GM12801 (cell line): Measurements from ENCODE around the gene PYGO2.

ENCODE experiments used
- TF ChIP-seq, protein P1 (sequence below): IDR thresholded peaks from one replicate; pipeline ENCODE4 v1.5.1; 2011; ENCODE audit warnings: control low read depth; ENCODE audit not compliant: insufficient read length; ENCODE audit errors: extremely low read depth

PYGO2 gene

DNA sequence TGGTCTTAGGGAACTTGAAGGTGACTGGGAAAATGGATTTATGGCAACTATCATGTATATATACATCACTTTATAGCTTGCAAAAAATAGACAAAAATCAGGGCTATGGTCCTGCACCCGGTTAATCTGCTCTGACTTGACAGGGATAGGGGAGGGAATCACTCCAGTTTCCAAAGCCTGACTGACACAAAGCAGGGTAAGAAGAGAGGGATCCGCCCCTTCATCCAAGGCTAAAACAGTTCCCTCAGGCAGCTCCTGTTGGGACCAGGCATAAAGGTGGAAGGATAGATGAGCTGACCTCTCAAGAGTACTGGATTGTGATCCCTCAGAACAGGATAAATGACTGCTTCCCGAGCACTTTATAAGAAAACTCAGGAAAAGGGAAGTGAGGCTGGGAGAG lies 7.0 kb downstream of the PYGO2 start:
- TF ChIP-seq, protein P1, sequence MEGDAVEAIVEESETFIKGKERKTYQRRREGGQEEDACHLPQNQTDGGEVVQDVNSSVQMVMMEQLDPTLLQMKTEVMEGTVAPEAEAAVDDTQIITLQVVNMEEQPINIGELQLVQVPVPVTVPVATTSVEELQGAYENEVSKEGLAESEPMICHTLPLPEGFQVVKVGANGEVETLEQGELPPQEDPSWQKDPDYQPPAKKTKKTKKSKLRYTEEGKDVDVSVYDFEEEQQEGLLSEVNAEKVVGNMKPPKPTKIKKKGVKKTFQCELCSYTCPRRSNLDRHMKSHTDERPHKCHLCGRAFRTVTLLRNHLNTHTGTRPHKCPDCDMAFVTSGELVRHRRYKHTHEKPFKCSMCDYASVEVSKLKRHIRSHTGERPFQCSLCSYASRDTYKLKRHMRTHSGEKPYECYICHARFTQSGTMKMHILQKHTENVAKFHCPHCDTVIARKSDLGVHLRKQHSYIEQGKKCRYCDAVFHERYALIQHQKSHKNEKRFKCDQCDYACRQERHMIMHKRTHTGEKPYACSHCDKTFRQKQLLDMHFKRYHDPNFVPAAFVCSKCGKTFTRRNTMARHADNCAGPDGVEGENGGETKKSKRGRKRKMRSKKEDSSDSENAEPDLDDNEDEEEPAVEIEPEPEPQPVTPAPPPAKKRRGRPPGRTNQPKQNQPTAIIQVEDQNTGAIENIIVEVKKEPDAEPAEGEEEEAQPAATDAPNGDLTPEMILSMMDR: no peak

DNA sequence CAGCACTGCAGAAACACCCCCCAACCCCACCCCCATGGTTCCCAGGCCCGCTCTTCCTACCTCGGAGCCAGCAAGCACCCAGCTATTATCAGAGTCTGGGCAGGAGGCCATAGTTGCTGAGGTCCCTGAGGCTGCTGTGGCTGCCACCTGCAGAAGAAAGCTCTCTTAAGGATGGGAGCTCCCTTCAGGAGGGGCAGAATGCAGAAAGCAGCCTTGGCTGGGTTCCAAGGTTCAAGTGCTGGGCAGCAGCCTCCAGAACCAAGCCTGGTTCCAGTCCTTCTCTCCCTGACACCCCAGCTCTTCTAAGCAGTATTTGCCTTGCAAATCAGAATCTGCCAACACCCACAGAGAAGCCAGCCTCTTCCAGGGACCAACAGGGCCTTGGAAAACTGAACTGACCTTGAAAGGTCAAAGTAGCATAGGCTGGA lies 8.0 kb downstream of the PYGO2 start:
- TF ChIP-seq, protein P1: no peak

DNA sequence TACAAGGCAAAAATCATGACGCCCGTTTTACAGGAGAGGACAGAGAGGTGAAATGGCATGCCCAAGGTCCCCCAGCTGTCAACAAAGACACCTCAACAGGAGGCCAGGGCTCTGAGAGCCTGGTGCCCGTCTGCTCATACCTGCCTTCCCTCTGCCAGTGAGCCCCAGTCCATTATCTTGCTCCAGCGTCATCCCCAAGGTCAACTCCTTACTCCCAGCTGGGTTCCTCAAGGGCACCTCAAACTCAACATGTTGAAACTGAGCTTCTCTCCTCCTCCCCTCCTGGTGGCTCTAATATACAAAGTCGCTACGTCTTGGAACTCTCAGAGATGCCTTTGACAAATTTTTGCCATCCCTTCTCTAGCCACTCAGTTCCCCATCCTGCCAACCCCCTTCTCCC lies 8.9 kb downstream of the PYGO2 start:
- TF ChIP-seq, protein P1: no peak

DNA sequence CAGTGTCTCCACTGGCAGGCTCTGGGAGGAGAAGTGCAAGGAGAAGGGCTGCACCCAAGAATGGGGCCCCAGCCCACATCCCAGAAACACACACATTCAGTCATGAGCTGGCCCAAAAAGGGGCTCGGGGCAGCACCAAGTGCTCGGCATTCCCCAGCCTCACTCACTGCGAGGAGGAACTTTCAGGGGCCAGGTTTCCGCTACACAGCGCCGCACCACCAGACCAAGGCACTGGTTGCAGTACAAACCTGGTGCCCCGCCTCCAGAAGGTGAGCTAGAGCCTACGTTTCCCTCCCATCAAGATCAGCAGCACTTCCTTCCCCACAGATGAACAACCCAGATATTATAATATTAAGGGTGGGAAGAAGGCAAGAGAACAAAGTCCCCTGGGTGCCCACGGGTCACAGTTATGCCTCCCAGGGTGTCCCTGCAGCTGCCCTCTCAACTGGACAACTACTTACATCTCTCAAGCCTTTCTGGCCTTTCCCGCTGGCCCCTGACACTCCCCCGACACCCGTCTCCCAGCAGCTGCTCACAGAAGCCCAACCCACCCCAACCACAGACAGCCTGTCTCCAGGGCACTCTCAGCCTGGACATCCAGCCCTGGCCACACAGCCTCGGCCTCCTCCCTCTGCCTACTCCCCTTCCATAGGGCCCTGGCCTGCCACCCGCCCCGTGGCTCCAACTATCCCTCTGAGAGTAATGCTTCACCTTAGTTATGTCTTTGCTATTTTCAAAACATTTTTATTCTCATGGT lies 9.5 kb downstream of the PYGO2 start:
- TF ChIP-seq, protein P1: no peak

DNA sequence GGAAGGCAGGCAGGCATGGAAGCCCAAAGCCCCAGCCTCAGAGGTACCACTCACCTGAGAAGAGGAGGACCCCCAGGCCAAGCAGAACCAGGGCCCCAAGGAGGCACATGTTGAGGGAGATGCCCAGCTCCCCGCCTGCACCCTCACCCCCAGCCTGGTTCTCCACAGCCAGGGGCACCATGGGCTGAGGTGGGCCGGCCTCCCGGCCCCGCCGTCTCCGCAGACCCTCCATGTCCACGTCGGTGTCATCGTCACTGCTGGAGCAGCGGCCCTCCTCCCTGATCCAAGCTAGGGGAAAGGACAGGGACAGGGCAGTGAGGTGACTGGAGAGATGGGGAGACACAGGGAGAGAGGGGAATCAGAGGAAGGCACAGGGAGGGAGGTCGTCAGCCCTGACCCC lies 13.5 kb downstream of the PYGO2 start:
- TF ChIP-seq, protein P1: no peak

DNA sequence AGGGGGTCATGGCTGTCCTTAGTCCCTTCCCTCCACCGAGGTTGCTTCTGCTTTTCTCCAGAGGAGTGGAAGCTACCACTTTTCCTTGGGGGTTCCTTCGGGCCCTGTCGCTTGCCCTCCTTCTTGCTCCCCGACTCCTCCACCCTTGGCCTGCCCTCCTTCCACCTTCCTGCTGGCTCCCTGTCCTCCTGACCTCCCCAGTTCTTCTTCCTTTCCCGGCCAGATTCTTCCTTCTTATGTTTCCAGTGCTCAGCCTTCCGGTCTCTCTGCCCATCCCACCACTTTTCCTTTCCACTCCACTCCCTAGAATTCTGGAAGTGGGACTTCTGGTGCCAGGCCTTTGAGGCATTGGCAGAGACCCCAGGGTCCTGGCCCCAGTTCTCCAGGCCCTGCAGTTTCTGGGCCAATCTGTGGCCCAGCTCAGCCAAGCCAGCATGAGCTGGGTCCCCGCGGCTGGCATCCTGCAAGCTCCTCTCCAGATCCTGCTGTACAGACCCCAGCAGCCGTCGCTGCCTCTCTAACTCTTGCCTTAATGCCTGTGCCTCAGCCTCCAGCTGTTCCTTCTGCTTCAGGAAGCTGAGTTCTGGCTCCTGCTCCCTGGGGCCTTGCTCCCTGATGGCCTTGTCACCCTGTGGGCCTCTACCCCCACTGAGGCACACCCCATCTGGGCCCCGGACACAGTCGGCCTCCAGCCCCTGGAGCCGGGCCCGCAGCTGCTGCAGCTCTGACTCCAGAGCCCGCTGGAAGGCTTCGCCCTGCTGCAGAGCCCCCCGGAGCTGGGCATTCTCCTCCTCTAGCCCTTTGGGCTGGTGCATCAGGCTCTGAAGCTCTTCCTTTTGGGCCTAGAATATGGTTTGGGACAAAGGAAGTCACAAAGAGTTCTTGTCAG lies 15.4 kb downstream of the PYGO2 start:
- TF ChIP-seq, protein P1: no peak

DNA sequence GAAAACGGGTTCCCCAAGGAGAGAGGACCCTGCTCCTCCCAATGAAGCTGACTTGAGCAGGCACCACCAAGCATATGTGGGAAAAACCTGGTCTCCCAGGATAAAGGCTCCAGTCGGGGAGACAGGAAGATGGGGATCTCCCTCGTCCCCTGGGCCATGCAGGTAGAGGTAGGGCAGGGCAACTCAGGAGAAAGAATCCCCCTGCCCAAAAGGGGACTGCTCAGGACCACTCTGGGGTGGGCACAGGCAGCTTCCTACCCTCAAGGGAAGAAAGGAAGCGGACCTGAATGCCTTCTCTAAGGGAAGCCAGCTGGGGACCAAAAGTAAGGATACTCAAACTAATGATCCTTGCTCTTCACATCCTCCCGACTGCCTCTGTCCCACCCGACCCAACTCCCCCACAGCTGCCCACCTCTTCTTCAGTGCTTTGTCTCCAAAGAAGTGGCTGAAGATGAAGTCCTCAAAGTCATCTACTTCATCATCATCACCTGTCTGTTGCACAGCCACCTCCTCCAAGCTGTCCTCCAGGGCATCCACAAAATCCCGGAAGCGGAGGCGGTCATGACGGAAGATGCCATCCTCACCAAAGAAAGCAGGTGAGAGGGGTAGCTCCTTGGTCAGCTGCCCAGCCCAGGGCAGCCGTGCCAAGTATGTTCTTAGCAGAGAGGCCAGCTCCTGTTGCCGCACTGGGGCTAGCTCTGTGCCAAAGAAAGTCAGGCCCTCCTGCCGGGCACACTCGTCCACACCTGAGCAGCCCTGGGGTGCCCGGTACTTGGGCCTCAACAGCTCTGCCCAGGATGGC lies 16.2 kb downstream of the PYGO2 start:
- TF ChIP-seq, protein P1: no peak
